Measurements from ENCODE around the gene MMS22L.

The MMS22L gene

DNA sequence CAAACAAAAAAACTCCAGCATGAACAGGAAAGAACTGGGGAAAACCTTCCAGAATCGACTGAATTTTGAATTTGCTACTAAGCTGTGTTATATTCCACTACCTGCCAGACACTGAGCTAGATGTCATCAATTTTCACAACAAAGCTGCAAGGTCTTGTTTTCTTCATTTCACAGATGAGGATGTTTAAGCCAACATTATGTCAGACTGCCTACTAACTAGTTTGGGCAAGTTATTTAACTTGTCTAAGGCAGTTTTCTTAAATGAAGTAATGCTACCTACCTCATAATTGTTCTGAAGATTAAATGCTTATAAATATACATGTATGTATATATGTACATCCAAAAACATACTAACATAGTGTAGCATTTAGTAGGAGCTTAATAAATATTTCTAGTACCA, 144.4 kb downstream of the MMS22L start:
- Mint-ChIP-seq H3K4me3 (no peak overlapping the region), H3K4me1 (no peaks in the 10 kb centered on the region), H3K36me3 (ENCODE audit: low read depth) (peaks cover 5% of the 10 kb centered on the region), H3K27me3 (ENCODE audit: low read depth) (peaks cover 3% of the 10 kb centered on the region), H3K27ac (no peak overlapping the region), H3K9me3 (no peaks in the 10 kb centered on the region)
- TF ChIP-seq CTCF (IDR thresholded peaks at IDR 0.05; ENCODE audit: unreplicated experiment in 3 of 3), result no peak

DNA sequence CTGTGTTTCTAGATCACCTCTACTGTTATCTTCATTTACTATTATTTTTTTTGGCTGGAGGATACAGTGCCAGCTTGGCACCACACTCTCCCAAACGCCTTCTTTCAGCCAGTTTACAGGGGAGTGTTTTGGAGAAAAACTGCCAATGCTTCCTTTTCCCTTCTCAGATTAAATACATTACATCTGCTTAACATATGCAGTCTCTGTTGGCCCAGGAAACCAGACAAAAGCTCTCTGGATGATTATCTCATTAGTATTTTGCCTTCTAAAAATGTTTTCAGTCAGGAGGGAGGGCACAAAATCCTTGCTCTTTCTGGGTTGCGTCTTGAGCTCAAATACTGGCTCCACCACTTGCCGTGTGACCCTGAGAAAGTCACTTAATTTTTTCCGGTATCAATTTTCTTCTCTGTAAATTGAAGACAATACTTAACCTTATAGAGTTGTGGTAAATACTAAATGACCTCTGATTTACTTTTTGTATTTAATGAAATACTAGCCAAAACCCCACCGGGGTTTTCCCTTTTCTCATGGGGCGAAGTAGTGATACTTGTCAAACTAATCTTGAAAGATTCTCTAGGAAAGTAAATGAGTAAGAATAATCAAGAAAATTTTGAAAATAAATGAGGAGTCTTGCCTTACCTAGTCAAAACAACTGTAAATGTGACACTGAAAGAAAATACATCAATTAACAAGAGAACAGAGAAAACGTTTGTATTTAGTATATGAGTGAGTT, 146.2 kb downstream of the MMS22L start:
- Mint-ChIP-seq H3K36me3 (ENCODE audit: low read depth) (no peaks in the 10 kb centered on the region), H3K4me3 (no peak overlapping the region), H3K27ac (no peak overlapping the region), H3K27me3 (ENCODE audit: low read depth) (peaks cover 3% of the 10 kb centered on the region), H3K4me1 (peaks cover 12% of the 10 kb centered on the region), H3K9me3 (no peaks in the 10 kb centered on the region)
- no peak for TF ChIP-seq CTCF (IDR thresholded peaks at IDR 0.05; ENCODE audit: unreplicated experiment in 3 of 3)

- H3K27me3 Mint-ChIP-seq (ENCODE audit: low read depth), result peaks cover 1% of the 10 kb centered on the region
- TF ChIP-seq CTCF (IDR thresholded peaks at IDR 0.05; ENCODE audit: unreplicated experiment in 3 of 3), result no peak
- H3K9me3 Mint-ChIP-seq, result no peaks in the 10 kb centered on the region
- peaks cover 17% of the 10 kb centered on the region for H3K4me1 Mint-ChIP-seq
- H3K27ac Mint-ChIP-seq, result no peak overlapping the region
- H3K4me3 Mint-ChIP-seq, result no peak overlapping the region
- H3K36me3 Mint-ChIP-seq (ENCODE audit: low read depth), result no peaks in the 10 kb centered on the region
These were observed 149.9 kb downstream of the MMS22L start for GRCh38 chr6:97133067-97133466.

- no peaks in the 10 kb centered on the region for H3K9me3 Mint-ChIP-seq
- peaks cover 31% of the 10 kb centered on the region for H3K4me1 Mint-ChIP-seq
- H3K4me3 Mint-ChIP-seq, result no peak overlapping the region
- no peaks in the 10 kb centered on the region for H3K27me3 Mint-ChIP-seq (ENCODE audit: low read depth)
- H3K27ac Mint-ChIP-seq, result no peak overlapping the region
- H3K36me3 Mint-ChIP-seq (ENCODE audit: low read depth), result no peaks in the 10 kb centered on the region
- TF ChIP-seq CTCF (IDR thresholded peaks at IDR 0.05; ENCODE audit: unreplicated experiment in 3 of 3), result no peak
These were observed 153.9 kb downstream of the MMS22L start for GRCh38 chr6:97129106-97129505.

GRCh38 chr6:97128507-97128906, 154.5 kb downstream of the MMS22L start:
- no peak for TF ChIP-seq CTCF (IDR thresholded peaks at IDR 0.05; ENCODE audit: unreplicated experiment in 3 of 3)
- Mint-ChIP-seq H3K9me3 (no peaks in the 10 kb centered on the region), H3K4me3 (no peak overlapping the region), H3K27ac (no peak overlapping the region), H3K36me3 (ENCODE audit: low read depth) (no peaks in the 10 kb centered on the region), H3K4me1 (peaks cover 32% of the 10 kb centered on the region), H3K27me3 (ENCODE audit: low read depth) (no peaks in the 10 kb centered on the region)

- no peaks in the 10 kb centered on the region for H3K36me3 Mint-ChIP-seq (ENCODE audit: low read depth)
- H3K4me1 Mint-ChIP-seq, result peaks cover 15% of the 10 kb centered on the region
- H3K27ac Mint-ChIP-seq, result no peak overlapping the region
- TF ChIP-seq CTCF (IDR thresholded peaks at IDR 0.05; ENCODE audit: unreplicated experiment in 3 of 3), result no peak
- peaks cover 7% of the 10 kb centered on the region for H3K27me3 Mint-ChIP-seq (ENCODE audit: low read depth)
- no peak overlapping the region for H3K4me3 Mint-ChIP-seq
- peaks cover 6% of the 10 kb centered on the region for H3K9me3 Mint-ChIP-seq
These were observed 159.4 kb downstream of the MMS22L start for GRCh38 chr6:97123652-97124051.

Data from nephron (organoid).